A673 (cell line): ENCODE data around the gene CCR5AS.

Experiments used
- BruUV-seq: library from RNA; stranded (reverse); fragments of 400-500 nt; replicated peaks from 2 replicates; lab custom pipeline; 2021; lab: Mats Ljungman, UMichigan
- CTCF ChIA-PET: fragments of 300-600 bp; sonication (Branson Sonifier 250); formaldehyde crosslinking; loops from one replicate; lab custom pipeline; 2022; ENCODE audit warnings: antibody characterized with exemption; lab: Charles Lee
- POLR2A ChIA-PET: fragments of 300-600 bp; sonication (Branson Sonifier 250); formaldehyde crosslinking; loops from one replicate; lab custom pipeline; 2022; ENCODE audit warnings: antibody characterized with exemption; ENCODE audit not compliant: low non-redundant PET; lab: Charles Lee
- DNase-seq: peaks from one replicate; pipeline ENCODE4 v3.0.0-alpha.2; 2015; ENCODE audit warnings: low spot score
- H3K27ac ChIP-seq: fragments of 200-600 bp; sonication (generic); 2 replicates; pipeline ENCODE4 v1.5.1; 2016; ENCODE audit warnings: mixed run types, low read depth, mild to moderate bottlenecking, mixed read lengths, antibody characterized with exemption, low read length; ENCODE audit not compliant: poor library complexity, severe bottlenecking
- H3K27me3 ChIP-seq: fragments of 200-600 bp; sonication (generic); replicated peaks from 2 replicates; pipeline ENCODE4 v1.6.1; 2017; ENCODE audit warnings: mixed run types, low read depth, mild to moderate bottlenecking, mixed read lengths, antibody characterized with exemption, low read length; ENCODE audit not compliant: insufficient read depth, poor library complexity
- H3K36me3 ChIP-seq: fragments of 200-600 bp; sonication (generic); 2 replicates; pipeline ENCODE4 v1.6.1; 2016; ENCODE audit warnings: mixed run types, mild to moderate bottlenecking, mixed read lengths, antibody characterized with exemption, low read length; ENCODE audit not compliant: insufficient read depth, poor library complexity, severe bottlenecking
- H3K4me1 ChIP-seq: fragments of 200-600 bp; sonication (generic); 2 replicates; pipeline ENCODE4 v1.6.1; 2017; ENCODE audit warnings: mixed run types, mild to moderate bottlenecking, mixed read lengths, antibody characterized with exemption, low read length; ENCODE audit not compliant: insufficient read depth, poor library complexity, severe bottlenecking
- H3K4me3 ChIP-seq: fragments of 200-600 bp; sonication (generic); 2 replicates; pipeline ENCODE4 v1.5.1; 2016; ENCODE audit warnings: low read depth, mixed run types, mild to moderate bottlenecking, mixed read lengths, low read length; ENCODE audit not compliant: poor library complexity, severe bottlenecking
- H3K9me3 ChIP-seq: fragments of 200-600 bp; sonication (generic); 2 replicates; pipeline ENCODE4 v1.6.1; 2016; ENCODE audit warnings: mixed run types, low read depth, mild to moderate bottlenecking, mixed read lengths, antibody characterized with exemption, low read length; ENCODE audit not compliant: poor library complexity, severe bottlenecking
- EZH2 ChIP-seq: fragments of 200-600 bp; sonication (generic); IDR thresholded peaks from 2 replicates; pipeline ENCODE4 v1.6.1; 2017; ENCODE audit warnings: borderline replicate concordance, low read depth, mild to moderate bottlenecking, mixed read lengths, antibody characterized with exemption, low read length; ENCODE audit not compliant: poor library complexity, severe bottlenecking
- intact Hi-C: fragments of 100-400 bp; cut with micrococcal nuclease; formaldehyde crosslinking; loops from one replicate; pipeline ENCODE4 v1.10.0; 2022; ENCODE audit not compliant: unreplicated experiment
- TF ChIP-seq, protein P1 (sequence below): fragments of 300-800, 200-600 bp; sonication (generic); conservative IDR thresholded peaks from 2 replicates; pipeline ENCODE4 v1.5.1; 2017; ENCODE audit warnings: low read depth, mild to moderate bottlenecking, antibody characterized with exemption, low read length, moderate library complexity, mixed read lengths

CCR5AS gene

DNA sequence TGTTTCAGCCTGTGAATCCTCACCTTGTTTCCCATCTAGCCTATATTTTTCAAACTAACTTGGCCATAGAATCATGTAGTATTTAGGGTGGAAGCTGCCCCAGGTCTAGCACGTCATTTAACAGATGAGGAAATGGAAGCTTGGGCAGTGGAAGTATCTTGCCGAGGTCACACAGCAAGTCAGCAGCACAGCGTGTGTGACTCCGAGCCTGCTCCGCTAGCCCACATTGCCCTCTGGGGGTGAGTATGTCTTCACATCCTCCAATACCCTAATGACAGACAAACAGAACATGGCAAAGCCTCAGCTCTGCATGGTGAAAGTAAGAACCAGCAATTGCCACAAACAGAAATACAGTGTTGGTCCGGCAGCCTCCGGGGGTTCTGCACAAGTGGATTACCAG is 38.3 kb downstream of the CCR5AS start:
- no peak for DNase-seq
- H3K4me3 ChIP-seq, result no peak overlapping the region
- POLR2A ChIA-PET, result no interaction called here
- H3K27ac ChIP-seq, result no peak overlapping the region
- H3K27me3 ChIP-seq, result peaks cover 19% of the 10 kb centered on the region
- TF ChIP-seq, protein P1, sequence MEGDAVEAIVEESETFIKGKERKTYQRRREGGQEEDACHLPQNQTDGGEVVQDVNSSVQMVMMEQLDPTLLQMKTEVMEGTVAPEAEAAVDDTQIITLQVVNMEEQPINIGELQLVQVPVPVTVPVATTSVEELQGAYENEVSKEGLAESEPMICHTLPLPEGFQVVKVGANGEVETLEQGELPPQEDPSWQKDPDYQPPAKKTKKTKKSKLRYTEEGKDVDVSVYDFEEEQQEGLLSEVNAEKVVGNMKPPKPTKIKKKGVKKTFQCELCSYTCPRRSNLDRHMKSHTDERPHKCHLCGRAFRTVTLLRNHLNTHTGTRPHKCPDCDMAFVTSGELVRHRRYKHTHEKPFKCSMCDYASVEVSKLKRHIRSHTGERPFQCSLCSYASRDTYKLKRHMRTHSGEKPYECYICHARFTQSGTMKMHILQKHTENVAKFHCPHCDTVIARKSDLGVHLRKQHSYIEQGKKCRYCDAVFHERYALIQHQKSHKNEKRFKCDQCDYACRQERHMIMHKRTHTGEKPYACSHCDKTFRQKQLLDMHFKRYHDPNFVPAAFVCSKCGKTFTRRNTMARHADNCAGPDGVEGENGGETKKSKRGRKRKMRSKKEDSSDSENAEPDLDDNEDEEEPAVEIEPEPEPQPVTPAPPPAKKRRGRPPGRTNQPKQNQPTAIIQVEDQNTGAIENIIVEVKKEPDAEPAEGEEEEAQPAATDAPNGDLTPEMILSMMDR, result no peak
- TF ChIP-seq EZH2, result no peak
- CTCF ChIA-PET, result no interaction called here
- no peaks in the 10 kb centered on the region for H3K4me1 ChIP-seq
- no peaks in the 10 kb centered on the region for H3K36me3 ChIP-seq
- H3K9me3 ChIP-seq, result no peaks in the 10 kb centered on the region
- no TSS peak for BruUV-seq
- intact Hi-C loops, result no loop called here

DNA sequence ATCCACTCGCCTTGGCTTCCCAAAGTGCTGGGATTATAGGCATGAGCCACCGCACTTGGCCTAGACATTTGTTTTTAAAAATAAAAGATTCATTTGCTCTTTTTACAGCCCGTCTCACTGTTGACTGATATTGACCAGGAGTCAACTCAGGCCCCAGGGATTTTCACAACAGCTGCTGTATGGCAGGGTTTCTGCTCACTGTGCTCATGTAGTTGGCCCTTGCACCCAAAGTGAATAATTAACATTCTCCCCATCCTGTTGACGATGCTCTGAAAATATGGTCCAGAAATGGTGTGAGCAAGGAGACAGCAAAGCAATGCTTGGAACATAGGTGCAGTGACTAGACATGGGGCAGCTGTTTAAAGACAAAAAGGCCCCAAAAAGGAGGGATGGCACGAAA is 39.1 kb downstream of the CCR5AS start:
- POLR2A ChIA-PET, result no interaction called here
- no peak for TF ChIP-seq EZH2
- TF ChIP-seq, protein P1, result no peak
- Histone ChIP-seq H3K4me3 (no peak overlapping the region), H3K36me3 (no peaks in the 10 kb centered on the region), H3K4me1 (no peaks in the 10 kb centered on the region), H3K27ac (no peak overlapping the region), H3K9me3 (no peaks in the 10 kb centered on the region), H3K27me3 (peaks cover 16% of the 10 kb centered on the region)
- DNase-seq, result no peak
- no TSS peak for BruUV-seq
- intact Hi-C loops, result no loop called here
- CTCF ChIA-PET, result no interaction called here

DNA sequence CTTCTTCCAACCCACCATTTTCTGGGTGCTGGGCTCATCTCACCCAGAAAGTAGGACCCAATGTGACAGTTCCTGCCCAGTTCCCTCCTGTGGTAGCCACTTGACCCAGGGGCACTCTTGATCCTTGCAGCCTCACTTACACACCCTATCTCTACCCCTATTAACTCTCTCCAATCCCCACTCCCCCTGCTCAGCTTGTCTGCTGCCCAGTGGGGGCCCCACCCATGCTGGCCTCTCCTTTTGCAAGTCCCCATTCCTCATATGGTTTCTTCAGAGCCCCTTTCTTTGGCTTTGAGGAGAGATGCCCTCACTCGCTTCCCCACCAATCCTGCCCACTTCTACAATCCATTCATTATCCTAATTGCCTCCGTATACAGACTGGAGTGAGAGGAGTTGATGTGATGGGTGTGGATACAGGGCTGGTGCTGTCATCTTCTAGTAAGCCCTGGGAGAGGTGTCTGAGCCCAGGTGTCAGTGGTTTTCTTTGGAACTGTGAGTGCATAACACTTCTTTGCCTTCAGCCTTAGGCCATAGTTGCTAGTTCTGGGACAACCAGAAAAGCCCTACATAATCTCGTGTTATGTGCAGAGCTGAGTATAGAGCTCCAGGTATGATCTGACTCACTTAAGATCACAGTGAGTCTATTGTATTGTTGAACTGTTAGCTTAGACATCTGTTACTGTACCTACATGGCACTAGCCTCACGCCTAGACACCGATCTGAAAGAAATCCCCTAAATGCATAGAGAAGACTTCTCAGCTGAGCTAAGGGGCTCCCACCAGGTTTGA is 40.9 kb downstream of the CCR5AS start:
- Histone ChIP-seq H3K9me3 (no peaks in the 10 kb centered on the region), H3K27me3 (peaks cover 11% of the 10 kb centered on the region), H3K27ac (no peak overlapping the region), H3K4me3 (no peak overlapping the region), H3K4me1 (no peaks in the 10 kb centered on the region), H3K36me3 (no peaks in the 10 kb centered on the region)
- TF ChIP-seq, protein P1, result no peak
- no peak for TF ChIP-seq EZH2
- no TSS peak for BruUV-seq
- intact Hi-C loops, result no loop called here
- no peak for DNase-seq
- ChIA-PET POLR2A (no interaction called here), CTCF (no interaction called here)
